Gastroesophageal sphincter (tissue), 4 donors: ENCODE results near the gene VSIG8. TPM values are rescaled to one million over a fixed set of nuclear protein-coding genes. Genes with fewer than 3 reads are reported as not detected.

Experiments
- ATAC-seq: fragments of 150-250 bp; one replicate; pipeline ENCODE4 v1.9.1; 2016; ENCODE audit warnings: mild to moderate bottlenecking, moderate library complexity
- H3K27ac ChIP-seq, 4 donors: fragments of 200-600 bp; sonication (generic) in 3 of 4; 1 replicate in 3 of 4; 2 replicates in 1 of 4; pipeline ENCODE4 v1.5.1; 2016 to 2019
- H3K27me3 ChIP-seq: fragments of 200-600 bp; sonication (generic); one replicate; pipeline ENCODE4 v1.5.1; 2019
- H3K36me3 ChIP-seq, 2 donors: fragments of 200-600 bp; sonication (generic); one replicate each; pipeline ENCODE4 v1.5.1; 2019; ENCODE audit warnings: control low read depth in 1 of 2
- H3K4me1 ChIP-seq, 3 donors: fragments of 200-600 bp; sonication (generic); 1 replicate in 2 of 3; 2 replicates in 1 of 3; pipeline ENCODE4 v1.5.1; 2016 to 2019; ENCODE audit warnings: control low read depth in 2 of 3
- H3K4me3 ChIP-seq, 2 donors: fragments of 200-600 bp; sonication (generic); one replicate each; pipeline ENCODE4 v1.5.1; 2019; ENCODE audit warnings: mild to moderate bottlenecking in 1 of 2, moderate library complexity in 1 of 2
- H3K9me3 ChIP-seq, 3 donors: fragments of 200-600 bp; sonication (generic); one replicate each; pipeline ENCODE4 v1.5.1; 2017 to 2019; ENCODE audit warnings: control low read depth in 2 of 3
- EP300 ChIP-seq: sonication (generic); formaldehyde crosslinking; IDR thresholded peaks from one replicate; pipeline ENCODE4 v1.6.1; 2017; ENCODE audit warnings: antibody characterized with exemption, mild to moderate bottlenecking
- POLR2A ChIP-seq, 2 donors: fragments of 450-650 bp; IDR thresholded peaks; one replicate each; pipeline ENCODE4 v1.6.1; 2017; ENCODE audit warnings: antibody characterized with exemption in 2 of 2, mild to moderate bottlenecking in 2 of 2, moderate library complexity in 1 of 2
- POLR2AphosphoS5 ChIP-seq: sonication (generic); formaldehyde crosslinking; IDR thresholded peaks from one replicate; pipeline ENCODE4 v1.6.1; 2017; ENCODE audit warnings: antibody characterized with exemption
- WGBS, 2 donors: methylation state at CpG; one replicate each; pipeline ENCODE4 v1.1.5; 2018; ENCODE audit warnings: low coverage in 1 of 2; 5-methylcytosine and 5-hydroxymethylcytosine counted together
- total RNA-seq, 4 donors: library from RNA; depleted of rRNA; stranded (reverse); fragments of >200 nt; gene quantifications; one replicate each; pipeline ENCODE4 v1.1.0, GENCODE V29; 2016
- TF ChIP-seq, protein P1 (sequence below), 4 experiments: fragments of 200-600 bp in 2 of 4; fragments of 450-650 bp in 2 of 4; sonication (generic) in 1 of 4; IDR thresholded peaks; one replicate each; pipeline ENCODE4 v1.5.1; 2017 to 2019; ENCODE audit warnings: antibody characterized with exemption in 4 of 4, mild to moderate bottlenecking in 2 of 4, moderate library complexity in 2 of 4

Gene VSIG8
- total RNA-seq, 4 donors from 2014 or later = not detected

DNA sequence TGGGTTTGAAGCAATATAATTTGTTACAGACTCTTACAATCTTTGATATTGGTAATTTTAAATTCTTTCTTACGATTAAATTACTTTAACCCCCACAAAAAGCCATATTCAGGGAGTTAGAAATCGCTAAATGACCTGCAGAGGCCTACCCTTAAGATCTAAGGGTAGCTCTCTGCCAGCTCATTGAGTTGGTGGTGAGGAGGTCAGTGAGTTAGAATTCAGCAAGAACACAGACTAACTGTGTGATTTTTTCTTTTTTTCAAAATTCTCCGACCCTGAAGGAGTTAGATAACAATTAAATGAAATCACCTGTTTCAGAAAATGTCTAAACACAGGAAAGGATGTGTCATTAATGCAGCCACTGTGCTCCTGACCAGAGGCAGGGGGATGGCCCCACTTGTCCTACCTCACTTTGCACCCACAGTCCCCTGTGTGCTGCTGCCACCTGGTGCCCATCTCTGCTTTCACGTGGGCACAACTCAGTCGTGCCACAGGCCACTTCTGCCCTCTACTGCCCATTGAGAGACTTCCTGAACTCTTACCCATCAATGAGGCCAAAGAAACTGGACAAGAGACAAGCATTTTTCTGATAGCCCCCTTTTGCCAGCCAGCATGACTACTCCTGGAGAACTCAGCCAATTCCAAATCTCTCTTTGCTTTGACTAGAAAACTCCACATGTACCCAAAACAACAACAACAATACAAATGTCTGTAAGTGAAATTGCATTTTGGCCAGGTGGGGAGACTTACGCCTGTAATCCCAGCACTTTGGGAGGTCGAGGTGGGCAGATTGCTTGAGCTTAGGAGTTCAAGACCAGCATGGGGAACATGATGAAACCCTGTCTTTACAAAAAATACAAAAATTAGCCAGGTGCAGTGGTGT lies 29.1 kb upstream of the VSIG8 start:
- ATAC-seq = peak; percentile 88
- no peaks in the 10 kb centered on the region for H3K9me3 ChIP-seq
- WGBS, 2 donors = 30 to 66% methylated on average over 3 to 6 of the region's 7 CpGs
- H3K27me3 ChIP-seq = no peaks in the 10 kb centered on the region
- TF ChIP-seq, protein P1, sequence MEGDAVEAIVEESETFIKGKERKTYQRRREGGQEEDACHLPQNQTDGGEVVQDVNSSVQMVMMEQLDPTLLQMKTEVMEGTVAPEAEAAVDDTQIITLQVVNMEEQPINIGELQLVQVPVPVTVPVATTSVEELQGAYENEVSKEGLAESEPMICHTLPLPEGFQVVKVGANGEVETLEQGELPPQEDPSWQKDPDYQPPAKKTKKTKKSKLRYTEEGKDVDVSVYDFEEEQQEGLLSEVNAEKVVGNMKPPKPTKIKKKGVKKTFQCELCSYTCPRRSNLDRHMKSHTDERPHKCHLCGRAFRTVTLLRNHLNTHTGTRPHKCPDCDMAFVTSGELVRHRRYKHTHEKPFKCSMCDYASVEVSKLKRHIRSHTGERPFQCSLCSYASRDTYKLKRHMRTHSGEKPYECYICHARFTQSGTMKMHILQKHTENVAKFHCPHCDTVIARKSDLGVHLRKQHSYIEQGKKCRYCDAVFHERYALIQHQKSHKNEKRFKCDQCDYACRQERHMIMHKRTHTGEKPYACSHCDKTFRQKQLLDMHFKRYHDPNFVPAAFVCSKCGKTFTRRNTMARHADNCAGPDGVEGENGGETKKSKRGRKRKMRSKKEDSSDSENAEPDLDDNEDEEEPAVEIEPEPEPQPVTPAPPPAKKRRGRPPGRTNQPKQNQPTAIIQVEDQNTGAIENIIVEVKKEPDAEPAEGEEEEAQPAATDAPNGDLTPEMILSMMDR (IDR thresholded peaks at IDR 0.05) = peak; percentile 89 to 98 (median 98)
- no peak for TF ChIP-seq POLR2AphosphoS5
- H3K4me1 ChIP-seq = peaks cover 0 to 19% (median 4%) of the 10 kb centered on the region in 3 donors
- H3K27ac ChIP-seq = no peak overlapping the region
- H3K4me3 ChIP-seq = no peak overlapping the region
- no peaks in the 10 kb centered on the region for H3K36me3 ChIP-seq

DNA sequence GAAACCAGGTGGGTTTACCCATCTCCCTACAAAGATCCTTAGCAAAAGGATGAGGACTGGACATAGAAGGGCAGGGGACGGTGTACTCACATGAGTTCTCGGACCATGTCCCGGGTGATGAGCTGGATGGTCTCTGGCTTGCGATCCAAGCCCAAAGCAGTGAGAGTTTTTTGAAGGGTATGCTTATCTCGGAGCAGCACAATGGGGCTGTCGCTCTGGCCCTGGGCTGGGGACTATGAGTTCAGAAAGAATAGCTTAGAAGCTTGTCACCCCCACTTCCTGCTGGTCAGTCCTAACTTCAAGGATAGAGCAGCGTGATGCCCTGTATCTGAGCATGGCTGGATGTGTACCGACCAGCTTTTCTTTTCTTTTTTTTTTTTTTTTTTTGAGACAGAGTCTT lies 27.9 kb upstream of the VSIG8 start:
- no peak for TF ChIP-seq EP300
- TF ChIP-seq, protein P1 (IDR thresholded peaks at IDR 0.05) = no peak
- TF ChIP-seq POLR2A (IDR thresholded peaks at IDR 0.05) = no peak
- Histone ChIP-seq H3K4me1 (peaks cover 0 to 19% (median 4%) of the 10 kb centered on the region in 3 donors), H3K36me3 (no peaks in the 10 kb centered on the region), H3K4me3 (no peak overlapping the region), H3K27me3 (no peaks in the 10 kb centered on the region), H3K27ac (peak overlapping the region in 3 of 4 donors; percentile 41 to 60 (median 42)), H3K9me3 (no peaks in the 10 kb centered on the region)
- WGBS, 2 donors = 55 to 75% methylated on average over 2 to 6 of the region's 8 CpGs
- no peak for ATAC-seq

GRCh38 chr1:159889821-159890252 lies 27.4 kb upstream of the VSIG8 start:
- TF ChIP-seq POLR2AphosphoS5 = peak; percentile 54
- TF ChIP-seq POLR2A (IDR thresholded peaks at IDR 0.05) = no peak
- WGBS, 2 donors = 20% methylated on average over 2 of the region's 2 CpGs; no CpG with 5 or more reads in 1 of the 2 donors
- peak overlapping the region in 3 of 4 donors; percentile 42 to 60 (median 51) for H3K27ac ChIP-seq

DNA sequence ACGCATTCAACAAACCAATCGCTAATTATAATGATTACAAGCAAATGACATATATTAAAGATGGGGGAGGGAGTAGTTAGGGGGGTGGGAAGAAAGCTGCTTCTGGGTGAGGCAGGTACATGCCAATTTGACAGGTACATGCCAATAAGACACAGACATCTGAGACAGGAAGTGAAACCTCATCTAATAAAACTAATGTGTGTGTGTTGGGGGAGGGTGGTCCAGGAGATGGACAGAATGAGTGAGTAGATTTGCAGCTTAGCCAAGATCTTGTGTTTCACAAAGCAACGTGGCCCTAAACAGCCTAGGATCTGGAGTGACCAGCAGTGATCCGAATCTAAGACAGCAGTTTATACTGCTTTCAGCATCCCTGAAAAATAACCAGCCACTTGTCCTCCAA lies 26.7 kb upstream of the VSIG8 start:
- no peak for ATAC-seq
- Histone ChIP-seq H3K9me3 (no peaks in the 10 kb centered on the region), H3K36me3 (peaks cover 0 to under 1% of the 10 kb centered on the region in 2 donors), H3K27me3 (no peaks in the 10 kb centered on the region), H3K4me1 (peaks cover 0 to 19% (median 4%) of the 10 kb centered on the region in 3 donors), H3K4me3 (no peak overlapping the region), H3K27ac (peak overlapping the region in 2 of 4 donors; percentile 42 to 60)
- no peak for TF ChIP-seq POLR2AphosphoS5
- no peak for TF ChIP-seq EP300
- TF ChIP-seq POLR2A (IDR thresholded peaks at IDR 0.05) = no peak
- TF ChIP-seq, protein P1 (IDR thresholded peaks at IDR 0.05) = no peak
- WGBS, 2 donors = 88 to 89% methylated on average over 4 of the region's 4 CpGs

More at GRCh38 chr1:159889821-159890252, 27.4 kb upstream of the VSIG8 start:
- Histone ChIP-seq H3K27me3 (no peaks in the 10 kb centered on the region), H3K9me3 (no peaks in the 10 kb centered on the region), H3K36me3 (no peaks in the 10 kb centered on the region), H3K4me1 (peaks cover 0 to 19% (median 4%) of the 10 kb centered on the region in 3 donors), H3K4me3 (no peak overlapping the region)
- ATAC-seq = peak; percentile 79

GRCh38 chr1:159884296-159884695 lies 21.8 kb upstream of the VSIG8 start:
- TF ChIP-seq, protein P1 (IDR thresholded peaks at IDR 0.05) = no peak
- TF ChIP-seq EP300 (no peak), POLR2A (IDR thresholded peaks at IDR 0.05) (no peak), POLR2AphosphoS5 (no peak)
- Histone ChIP-seq H3K27ac (no peak overlapping the region), H3K9me3 (no peaks in the 10 kb centered on the region), H3K4me3 (no peak overlapping the region), H3K36me3 (peaks cover 0 to 3% of the 10 kb centered on the region in 2 donors), H3K4me1 (peaks cover 0 to 12% (median 1%) of the 10 kb centered on the region in 3 donors), H3K27me3 (no peaks in the 10 kb centered on the region)
- ATAC-seq = no peak
- WGBS, 2 donors = 90 to 93% methylated on average over 3 to 6 of the region's 8 CpGs
